Neural cell (in vitro differentiated cells): Measurements from ENCODE around the gene REXO2.

Experiments used
- CTCF ChIP-seq: fragments of 450-650 bp; IDR thresholded peaks from 2 replicates; pipeline ENCODE4 v1.5.1; 2014; ENCODE audit warnings: antibody characterized with exemption, mild to moderate bottlenecking, moderate library complexity; ENCODE audit not compliant: poor library complexity, severe bottlenecking
- EZH2 ChIP-seq: fragments of 200-600, 300-800 bp; shearing (Covaris generic), sonication (generic); IDR thresholded peaks from 2 replicates; pipeline ENCODE4 v1.6.1; 2014; ENCODE audit warnings: antibody characterized with exemption, low read length, borderline replicate concordance, mild to moderate bottlenecking; ENCODE audit not compliant: insufficient read depth, poor library complexity, severe bottlenecking
- TAF1 ChIP-seq: IDR thresholded peaks from 2 replicates; pipeline ENCODE4 v1.6.1; 2012; ENCODE audit warnings: low read depth

DNA sequence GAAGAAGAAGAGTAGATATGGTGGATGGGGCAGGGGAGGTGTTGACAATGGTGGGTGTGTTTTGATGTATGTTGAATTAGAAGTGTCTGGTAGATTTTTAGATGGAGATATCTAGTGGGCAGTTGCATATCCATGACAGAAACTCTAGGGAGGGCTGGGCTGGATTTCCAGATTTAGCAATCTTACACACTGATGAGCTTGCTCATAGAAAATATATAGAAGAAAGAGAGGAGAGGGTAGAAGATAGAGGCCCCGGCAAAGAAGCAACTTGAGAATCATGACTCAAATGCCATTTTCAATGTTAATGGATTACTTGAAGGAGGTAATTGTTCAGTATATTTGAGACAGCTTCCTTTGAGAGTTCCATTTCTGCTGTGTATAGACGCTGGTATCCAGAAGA is 8.2 kb downstream of the REXO2 start:
- TF ChIP-seq CTCF: no peak
- no peak for TF ChIP-seq TAF1
- TF ChIP-seq EZH2: no peak
